Pancreas (tissue), 10 donors: ENCODE results near the gene CBFA2T3. TPM values are rescaled to one million over a fixed set of nuclear protein-coding genes. Genes with fewer than 3 reads are reported as not detected.

Experiments used
- ATAC-seq, 4 donors: fragments of 200-7000 bp; cut with Tn5 transposase; one replicate each; pipeline versions ENCODE4 v1.8.0 to v1.9.1; 2020; ENCODE audit warnings: mild to moderate bottlenecking in 4 of 4, moderate library complexity in 4 of 4
- DNase-seq, 6 donors: peaks; one replicate each; pipeline ENCODE4 v3.0.0-alpha.2; 2020
- FAIRE-seq: peaks from 2 replicates; lab custom pipeline; 2012; peaks lifted over from hg19 to GRCh38; lab: Jason Lieb, UNC
- H3K27ac ChIP-seq, 4 donors: fragments of 200-600 bp; sonication (generic); 1 replicate in 3 of 4; 2 replicates in 1 of 4; pipeline versions ENCODE4 v1.5.0 to v1.8.0; 2020
- H3K27me3 ChIP-seq, 4 donors: fragments of 200-600 bp; one replicate each; pipeline ENCODE4 v1.8.0; 2021
- H3K36me3 ChIP-seq, 3 donors: fragments of 200-600 bp; sonication (generic) in 1 of 3; one replicate each; pipeline versions ENCODE4 v1.5.0 to v1.8.0; 2020 to 2021
- H3K4me1 ChIP-seq, 3 donors: fragments of 200-600 bp; one replicate each; pipeline ENCODE4 v1.8.0; 2021
- H3K4me3 ChIP-seq, 4 donors: fragments of 200-600 bp; sonication (generic) in 2 of 4; one replicate each; pipeline versions ENCODE4 v1.5.0 to v1.8.0; 2020 to 2021
- H3K9me3 ChIP-seq, 4 donors: fragments of 200-600 bp; one replicate each; pipeline ENCODE4 v1.8.0; 2021
- WGBS, 2 donors: extraction: QIAGEN DNeasy Blood & Tissue Kit; methylation state at CpG; one replicate each; pipeline ENCODE4 v1.1.7; 2013; 5-methylcytosine and 5-hydroxymethylcytosine counted together
- intact Hi-C, 3 donors: fragments of 100-400 bp; cut with DNase I; formaldehyde crosslinking; loops; one replicate each; pipeline versions ENCODE4 v1.11.1 to v1.14.2; 2022
- polyA plus RNA-seq, 2 donors: library from polyadenylated mRNA; stranded (reverse); fragments of 200-250 nt; gene quantifications; one replicate each; pipeline ENCODE4 v1.2.3, GENCODE V29; 2013
- total RNA-seq, 6 donors: library from RNA; stranded (reverse); fragmentation: NEBNext Ultra II Directional in 4 of 6; extraction: Animal tissue kit (Norgen Biotek cat#: 25700) in 4 of 6; gene quantifications; one replicate each; pipeline versions ENCODE4 v1.2.1 to v1.2.4, GENCODE V29; 2021 to 2023
- TF ChIP-seq, protein P1 (sequence below), 4 donors: fragments of 200-600 bp; sonication (generic) in 3 of 4; IDR thresholded peaks; one replicate each; pipeline versions ENCODE4 v1.5.0 to v1.8.0; 2021; ENCODE audit warnings: antibody characterized with exemption in 4 of 4
- donor health status: healthy with polysubstance abuse.
- donor health status: DM: no; HTN: no; CAD: no; lungs with moderate emphysema.
- donor health status: DM: no; HTN: no; CAD: no.
- donor health status: control.
- donor health status: control.
- donor health status: Bipolar disorder and iron deficiency.
- donor health status: DM: yes; HTN: yes; CAD: no.
- donor health status: DM: no; HTN: no; CAD: no.
- donor health status: DM: no; HTN: no; CAD: no.
- donor health status: DM: yes; HTN: yes; CAD: no.

The CBFA2T3 gene
- total and polyA plus RNA-seq, 8 donors = 8.7 to 27.0 (median 21.9) TPM

GRCh38 chr16:89007371-89008249, 30.6 kb upstream of the CBFA2T3 start:
- 38 to 41% methylated on average over 9 of the region's 9 CpGs for WGBS, 2 donors
- FAIRE-seq (no peak), DNase-seq (peak in 2 of 6 donors; percentile 18 to 32), ATAC-seq (no peak)
- Histone ChIP-seq H3K4me1 (no peaks in the 10 kb centered on the region), H3K27ac (no peak overlapping the region), H3K27me3 (no peaks in the 10 kb centered on the region), H3K9me3 (no peaks in the 10 kb centered on the region), H3K4me3 (no peak overlapping the region), H3K36me3 (no peaks in the 10 kb centered on the region)
- intact Hi-C loops = no loop called here
- TF ChIP-seq, protein P1, sequence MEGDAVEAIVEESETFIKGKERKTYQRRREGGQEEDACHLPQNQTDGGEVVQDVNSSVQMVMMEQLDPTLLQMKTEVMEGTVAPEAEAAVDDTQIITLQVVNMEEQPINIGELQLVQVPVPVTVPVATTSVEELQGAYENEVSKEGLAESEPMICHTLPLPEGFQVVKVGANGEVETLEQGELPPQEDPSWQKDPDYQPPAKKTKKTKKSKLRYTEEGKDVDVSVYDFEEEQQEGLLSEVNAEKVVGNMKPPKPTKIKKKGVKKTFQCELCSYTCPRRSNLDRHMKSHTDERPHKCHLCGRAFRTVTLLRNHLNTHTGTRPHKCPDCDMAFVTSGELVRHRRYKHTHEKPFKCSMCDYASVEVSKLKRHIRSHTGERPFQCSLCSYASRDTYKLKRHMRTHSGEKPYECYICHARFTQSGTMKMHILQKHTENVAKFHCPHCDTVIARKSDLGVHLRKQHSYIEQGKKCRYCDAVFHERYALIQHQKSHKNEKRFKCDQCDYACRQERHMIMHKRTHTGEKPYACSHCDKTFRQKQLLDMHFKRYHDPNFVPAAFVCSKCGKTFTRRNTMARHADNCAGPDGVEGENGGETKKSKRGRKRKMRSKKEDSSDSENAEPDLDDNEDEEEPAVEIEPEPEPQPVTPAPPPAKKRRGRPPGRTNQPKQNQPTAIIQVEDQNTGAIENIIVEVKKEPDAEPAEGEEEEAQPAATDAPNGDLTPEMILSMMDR (IDR thresholded peaks at IDR 0.05) = no peak

DNA sequence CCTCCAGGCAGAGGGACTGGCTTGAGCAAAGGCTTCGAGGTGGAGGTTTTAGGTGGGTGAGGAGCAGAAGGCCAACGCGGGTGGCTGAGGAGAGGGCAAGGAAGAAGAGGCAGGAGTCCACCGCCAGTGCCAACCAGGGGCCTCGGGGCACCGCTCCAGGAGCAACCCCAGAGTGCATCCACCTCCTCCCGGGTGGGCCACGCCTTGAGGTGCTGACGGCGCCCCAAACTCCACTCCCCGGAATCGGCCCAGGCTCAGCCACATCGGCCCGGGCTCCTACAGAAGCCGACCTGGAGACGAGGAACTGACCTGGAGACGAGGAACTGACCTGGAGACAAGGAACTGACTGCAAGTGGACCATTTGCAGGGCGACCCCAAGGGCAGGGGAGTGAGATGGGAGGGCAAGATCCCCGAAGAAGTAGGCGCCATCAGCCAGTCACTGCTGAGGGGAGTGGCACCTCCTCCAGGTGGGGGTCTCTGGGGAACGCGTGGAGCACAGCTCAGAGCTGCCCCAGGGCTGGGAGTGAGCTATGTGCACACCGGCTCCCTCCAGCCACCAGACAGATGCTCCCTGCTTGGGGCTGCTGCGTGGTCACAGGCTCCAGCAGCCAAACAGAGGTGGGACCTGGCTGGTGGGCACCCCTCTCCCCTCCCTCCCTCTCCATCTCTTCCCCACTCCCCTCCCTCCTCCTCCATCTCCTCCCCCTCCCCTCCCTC, 29.2 kb upstream of the CBFA2T3 start:
- Histone ChIP-seq H3K36me3 (no peaks in the 10 kb centered on the region), H3K4me1 (no peaks in the 10 kb centered on the region), H3K27me3 (peaks cover 0 to 4% (median 0%) of the 10 kb centered on the region in 4 donors), H3K9me3 (no peaks in the 10 kb centered on the region), H3K4me3 (no peak overlapping the region), H3K27ac (no peak overlapping the region)
- intact Hi-C loops = no loop called here
- ATAC-seq (no peak), DNase-seq (peak in 2 of 6 donors; percentile 49 to 56), FAIRE-seq (no peak)
- WGBS, 2 donors = 61 to 74% methylated on average over 21 to 24 of the region's 24 CpGs
- TF ChIP-seq, protein P1 (IDR thresholded peaks at IDR 0.05) = no peak

GRCh38 chr16:89005201-89006035, 28.4 kb upstream of the CBFA2T3 start:
- ATAC-seq (no peak), FAIRE-seq (no peak), DNase-seq (peak in 3 of 6 donors; percentile 9 to 44 (median 35))
- Histone ChIP-seq H3K9me3 (no peaks in the 10 kb centered on the region), H3K4me3 (no peak overlapping the region), H3K36me3 (no peaks in the 10 kb centered on the region), H3K27ac (no peak overlapping the region), H3K27me3 (peaks cover 0 to 4% (median 0%) of the 10 kb centered on the region in 4 donors), H3K4me1 (no peaks in the 10 kb centered on the region)
- 68 to 76% methylated on average over 22 to 23 of the region's 23 CpGs for whole genome bisulfite sequencing, 2 donors
- TF ChIP-seq, protein P1 (IDR thresholded peaks at IDR 0.05) = no peak
- intact Hi-C loops = no loop called here

DNA sequence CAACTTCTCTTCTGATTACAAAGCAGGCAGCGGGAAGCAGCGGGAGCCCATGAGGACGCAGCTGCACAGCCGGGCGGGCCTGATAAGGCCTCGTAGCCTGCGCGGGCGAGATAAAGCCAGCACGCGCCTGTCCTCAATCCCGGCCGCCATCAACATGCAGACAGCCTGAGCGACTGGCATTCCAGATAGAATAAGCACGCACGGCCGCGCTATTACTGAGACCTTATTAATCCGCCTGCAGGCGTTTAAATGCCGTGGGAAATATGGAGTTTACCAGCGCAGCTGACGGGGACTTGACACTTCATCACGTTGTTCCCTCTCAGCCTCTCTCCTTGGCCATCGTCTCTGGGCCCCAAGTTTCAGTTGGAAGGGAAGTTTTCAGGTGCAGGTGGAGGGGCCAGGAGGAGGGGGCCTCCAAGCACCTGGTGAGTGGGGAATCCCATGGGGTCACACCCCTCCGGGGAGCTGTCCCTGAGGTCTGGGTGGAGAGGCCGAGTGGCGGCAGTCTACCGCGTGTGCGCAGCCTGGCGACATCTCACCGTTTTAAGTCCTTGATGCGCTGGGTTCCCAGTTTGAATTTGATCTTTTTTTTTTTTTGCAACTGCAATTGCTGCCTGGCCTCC, 27.3 kb upstream of the CBFA2T3 start:
- ATAC-seq = peak in 2 of 4 donors; percentile 35 to 40
- Histone ChIP-seq H3K9me3 (no peaks in the 10 kb centered on the region), H3K4me3 (no peak overlapping the region), H3K36me3 (no peaks in the 10 kb centered on the region), H3K27me3 (peaks cover 0 to 4% (median 0%) of the 10 kb centered on the region in 4 donors), H3K27ac (no peak overlapping the region), H3K4me1 (no peaks in the 10 kb centered on the region)
- DNase-seq = peak in 2 of 6 donors; percentile 14 to 23
- 26 to 28% methylated on average over 34 of the region's 34 CpGs for WGBS, 2 donors
- FAIRE-seq = no peak
- intact Hi-C loops = no loop called here
- TF ChIP-seq, protein P1 (IDR thresholded peaks at IDR 0.05) = no peak
